ENCODE measurements around the gene TTLL9.

The TTLL9 gene

GRCh38 chr20:31839782-31840487 lies 30.5 kb upstream of the TTLL9 start:
- FAIRE-seq, result no peak
- no peak for TF ChIP-seq POLR2A (IDR thresholded peaks at IDR 0.05; ENCODE audit: low read depth, low read length)
- TF ChIP-seq TAF1 (IDR thresholded peaks at IDR 0.05; ENCODE audit: borderline replicate concordance, low read depth, low read length), result no peak
- TF ChIP-seq POLR2AphosphoS5 (IDR thresholded peaks at IDR 0.05; ENCODE audit: low read depth, low read length), result no peak

GRCh38 chr20:31840906-31841816 lies 29.3 kb upstream of the TTLL9 start:
- DNase-seq (ENCODE audit: insufficient read length) (no peak), FAIRE-seq (no peak)
- TF ChIP-seq POLR2AphosphoS5 (IDR thresholded peaks at IDR 0.05; ENCODE audit: low read depth, low read length), result no peak
- no peak for TF ChIP-seq TAF1 (IDR thresholded peaks at IDR 0.05; ENCODE audit: borderline replicate concordance, low read depth, low read length)
- no peak for TF ChIP-seq POLR2A (IDR thresholded peaks at IDR 0.05; ENCODE audit: low read depth, low read length)

More at GRCh38 chr20:31839782-31840487, 30.5 kb upstream of the TTLL9 start:
- DNase-seq (ENCODE audit: insufficient read length), result no peak

DNA sequence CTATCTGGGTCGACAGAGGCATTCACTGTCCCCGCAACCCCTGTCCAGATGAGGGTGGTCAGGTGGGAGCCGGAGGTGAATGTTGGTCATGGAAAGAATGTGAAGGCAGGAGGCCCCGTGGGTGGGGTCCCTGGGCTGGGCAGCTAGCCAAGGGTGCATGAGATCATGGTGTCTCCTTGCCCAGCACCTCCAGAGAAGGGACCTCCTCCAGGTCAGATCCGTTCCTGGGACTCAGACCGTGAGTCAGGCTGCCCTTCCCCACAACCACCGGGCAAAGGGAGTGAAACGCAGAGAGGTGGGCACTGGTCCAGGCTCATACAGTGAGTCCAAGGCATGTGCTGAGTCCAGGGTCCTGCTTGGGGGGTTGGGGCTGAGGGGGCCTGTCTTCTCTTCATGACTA lies 28.5 kb upstream of the TTLL9 start:
- DNase-seq (ENCODE audit: insufficient read length) (no peak), FAIRE-seq (no peak)
- TF ChIP-seq TAF1 (IDR thresholded peaks at IDR 0.05; ENCODE audit: borderline replicate concordance, low read depth, low read length), result no peak

DNA sequence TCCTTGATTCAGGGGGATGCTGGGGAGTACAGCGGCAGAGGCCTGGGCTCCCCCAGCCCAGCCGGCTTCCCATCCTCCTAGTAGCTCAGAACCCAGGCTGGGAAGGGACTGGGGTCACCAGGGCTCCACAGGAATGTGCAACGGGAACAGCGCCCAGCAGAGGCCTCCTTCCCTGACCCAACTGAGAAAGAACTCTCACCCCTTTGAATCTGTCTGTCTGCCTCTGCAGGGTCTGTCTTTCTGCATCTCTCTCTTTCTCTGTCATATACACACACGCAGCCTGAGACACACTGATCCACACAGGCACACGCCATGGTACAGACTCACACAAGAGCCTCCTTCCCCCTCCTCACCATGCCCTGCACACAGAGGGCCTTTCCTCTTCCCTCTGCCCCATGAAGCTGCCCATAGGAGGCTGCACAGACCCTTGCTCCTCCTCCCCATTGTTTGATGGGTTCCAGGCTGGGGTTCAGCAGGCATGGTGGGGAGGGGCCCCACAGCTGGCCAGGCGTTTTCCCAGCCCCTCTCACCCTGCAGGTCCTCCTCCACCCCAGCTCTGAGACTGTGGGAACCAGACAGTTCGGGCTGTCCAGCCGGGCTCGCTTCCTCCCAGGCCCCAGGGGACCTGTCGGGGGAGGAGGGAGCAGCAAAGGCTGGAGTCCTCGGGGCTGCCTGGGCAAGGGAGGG lies 27.8 kb upstream of the TTLL9 start:
- no peak for FAIRE-seq
- DNase-seq (ENCODE audit: insufficient read length), result no peak
- TF ChIP-seq POLR2AphosphoS5 (IDR thresholded peaks at IDR 0.05; ENCODE audit: low read depth, low read length), result no peak
- TF ChIP-seq POLR2A (IDR thresholded peaks at IDR 0.05; ENCODE audit: low read depth, low read length), result no peak
- TF ChIP-seq TAF1 (IDR thresholded peaks at IDR 0.05; ENCODE audit: borderline replicate concordance, low read depth, low read length), result no peak

- TF ChIP-seq TAF1 (IDR thresholded peaks at IDR 0.05; ENCODE audit: borderline replicate concordance, low read depth, low read length), result no peak
- TF ChIP-seq POLR2AphosphoS5 (IDR thresholded peaks at IDR 0.05; ENCODE audit: low read depth, low read length), result no peak
- TF ChIP-seq POLR2A (IDR thresholded peaks at IDR 0.05; ENCODE audit: low read depth, low read length), result no peak
- no peak for FAIRE-seq
- no peak for DNase-seq (ENCODE audit: insufficient read length)
These were observed 27.1 kb upstream of the TTLL9 start for GRCh38 chr20:31843288-31843687.

DNA sequence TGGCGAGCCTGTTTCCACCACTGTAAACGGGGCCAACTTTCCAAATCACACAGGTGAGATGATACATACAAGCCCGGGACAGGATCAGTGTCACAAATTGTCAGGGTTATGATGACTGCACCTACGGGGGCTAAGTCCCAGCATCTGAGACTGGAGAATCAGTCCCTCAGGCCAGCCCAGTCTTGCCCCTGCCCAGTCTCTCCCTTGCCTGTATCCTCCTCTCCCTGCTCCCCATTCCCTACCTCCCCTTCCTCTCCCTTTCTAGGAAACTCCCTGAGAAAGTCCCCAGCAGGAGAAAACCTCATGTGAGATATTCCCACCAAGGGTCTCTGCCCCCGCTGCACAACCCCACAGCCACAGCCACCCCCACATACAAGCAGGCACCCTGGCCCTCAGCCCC lies 26.6 kb upstream of the TTLL9 start:
- FAIRE-seq (no peak), DNase-seq (ENCODE audit: insufficient read length) (no peak)
- no peak for TF ChIP-seq POLR2AphosphoS5 (IDR thresholded peaks at IDR 0.05; ENCODE audit: low read depth, low read length)
- no peak for TF ChIP-seq TAF1 (IDR thresholded peaks at IDR 0.05; ENCODE audit: borderline replicate concordance, low read depth, low read length)
- TF ChIP-seq POLR2A (IDR thresholded peaks at IDR 0.05; ENCODE audit: low read depth, low read length), result no peak

DNA sequence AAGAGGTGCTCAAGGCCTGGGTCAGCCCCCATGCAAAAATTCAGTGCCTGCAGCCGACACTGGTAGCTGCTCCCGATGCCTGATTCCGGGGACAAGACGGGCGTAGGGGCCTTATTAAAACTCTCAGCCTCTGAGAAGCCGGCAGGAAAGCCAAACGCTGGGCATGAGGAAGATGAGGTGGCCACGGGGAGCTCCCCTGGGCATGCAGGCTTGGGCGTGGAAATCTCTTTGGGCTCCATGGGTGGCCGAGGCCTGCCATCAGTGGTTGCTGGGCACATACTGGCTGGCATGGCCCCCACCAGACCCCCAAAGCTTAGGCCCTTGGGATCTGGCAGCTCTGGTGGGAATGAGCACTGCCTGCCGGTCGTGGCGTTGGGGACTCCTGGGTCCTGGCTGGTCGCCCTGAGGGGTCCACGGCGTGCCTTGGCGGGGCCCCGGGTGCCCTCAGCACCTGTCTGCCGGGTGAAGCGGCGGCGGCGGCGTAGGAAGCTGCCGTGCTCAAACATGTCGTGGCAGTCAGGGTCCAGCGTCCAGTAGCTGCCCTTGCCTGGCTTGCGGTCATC lies 25.6 kb upstream of the TTLL9 start:
- no peak for DNase-seq (ENCODE audit: insufficient read length)
- TF ChIP-seq POLR2A (IDR thresholded peaks at IDR 0.05; ENCODE audit: low read depth, low read length) (no peak), TAF1 (IDR thresholded peaks at IDR 0.05; ENCODE audit: borderline replicate concordance, low read depth, low read length) (no peak), POLR2AphosphoS5 (IDR thresholded peaks at IDR 0.05; ENCODE audit: low read depth, low read length) (no peak)
- no peak for FAIRE-seq

DNA sequence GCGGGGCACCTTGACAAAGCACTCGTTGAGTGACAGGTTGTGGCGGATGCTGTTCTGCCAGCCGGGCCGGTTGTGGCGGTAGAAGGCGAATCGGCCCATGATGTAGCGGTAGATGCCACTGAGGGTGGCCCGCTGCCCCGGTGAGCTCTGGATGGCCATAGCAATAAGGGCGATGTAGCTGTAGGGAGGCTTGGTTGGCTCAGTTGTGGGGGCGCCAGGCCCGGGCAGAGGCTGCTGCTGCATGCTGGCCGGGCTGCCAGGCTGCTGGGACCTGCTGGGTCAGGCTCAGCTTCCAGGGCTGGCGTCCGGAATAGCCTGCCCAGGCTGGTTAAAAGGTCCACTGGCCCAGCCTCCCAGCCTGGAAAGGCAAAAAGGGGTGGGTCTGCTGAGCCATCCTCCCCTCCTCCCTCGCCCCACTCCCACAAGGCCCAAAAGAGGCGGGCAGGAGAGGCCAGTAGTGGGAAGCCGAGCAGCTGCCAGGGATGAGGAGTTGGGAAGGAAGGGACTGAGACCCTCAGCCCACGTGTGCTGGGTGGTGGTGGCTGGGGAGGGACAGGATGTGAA lies 25.1 kb upstream of the TTLL9 start, which contains the start of gene FOXS1:
FOXS1 (minus strand) TSS at position 305 of the 564 bp plus-strand sequence; CDS start at position 243, 62 bp downstream.
- DNase-seq (ENCODE audit: insufficient read length), result no peak
- no peak for TF ChIP-seq POLR2A (IDR thresholded peaks at IDR 0.05; ENCODE audit: low read depth, low read length)
- no peak for FAIRE-seq

GRCh38 chr20:31846793-31847138 lies 23.7 kb upstream of the TTLL9 start:
- DNase-seq (ENCODE audit: insufficient read length) (no peak), FAIRE-seq (no peak)
- TF ChIP-seq TAF1 (IDR thresholded peaks at IDR 0.05; ENCODE audit: borderline replicate concordance, low read depth, low read length), result no peak
- TF ChIP-seq POLR2AphosphoS5 (IDR thresholded peaks at IDR 0.05; ENCODE audit: low read depth, low read length), result no peak
- TF ChIP-seq POLR2A (IDR thresholded peaks at IDR 0.05; ENCODE audit: low read depth, low read length), result no peak

GRCh38 chr20:31848088-31848999 lies 22.1 kb upstream of the TTLL9 start:
- FAIRE-seq, result no peak
- TF ChIP-seq POLR2A (IDR thresholded peaks at IDR 0.05; ENCODE audit: low read depth, low read length), result no peak
- no peak for TF ChIP-seq TAF1 (IDR thresholded peaks at IDR 0.05; ENCODE audit: borderline replicate concordance, low read depth, low read length)
- no peak for TF ChIP-seq POLR2AphosphoS5 (IDR thresholded peaks at IDR 0.05; ENCODE audit: low read depth, low read length)
- DNase-seq (ENCODE audit: insufficient read length), result no peak

All from GM12892 (cell line).